ENCODE results near the gene CAMSAP1. TPM values are rescaled to one million over a fixed set of nuclear protein-coding genes. Genes with fewer than 3 reads are reported as not detected.

The CAMSAP1 gene
- total and polyA plus RNA-seq, 10 of the 15 experiments (the other 5 are each of a cell fraction or from before 2014, with no cell fraction given): 1.4 to 24.7 (median 8.0) TPM

GRCh38 chr9:135874859-135875258, 32.5 kb downstream of the CAMSAP1 start (continued):
- TF ChIP-seq HDGF (IDR thresholded peaks at IDR 0.05): no peak
- TF ChIP-seq FOS (IDR thresholded peaks at IDR 0.05; ENCODE audit: borderline replicate concordance, extremely low read depth, insufficient read length): no peak
- TF ChIP-seq, protein P1, sequence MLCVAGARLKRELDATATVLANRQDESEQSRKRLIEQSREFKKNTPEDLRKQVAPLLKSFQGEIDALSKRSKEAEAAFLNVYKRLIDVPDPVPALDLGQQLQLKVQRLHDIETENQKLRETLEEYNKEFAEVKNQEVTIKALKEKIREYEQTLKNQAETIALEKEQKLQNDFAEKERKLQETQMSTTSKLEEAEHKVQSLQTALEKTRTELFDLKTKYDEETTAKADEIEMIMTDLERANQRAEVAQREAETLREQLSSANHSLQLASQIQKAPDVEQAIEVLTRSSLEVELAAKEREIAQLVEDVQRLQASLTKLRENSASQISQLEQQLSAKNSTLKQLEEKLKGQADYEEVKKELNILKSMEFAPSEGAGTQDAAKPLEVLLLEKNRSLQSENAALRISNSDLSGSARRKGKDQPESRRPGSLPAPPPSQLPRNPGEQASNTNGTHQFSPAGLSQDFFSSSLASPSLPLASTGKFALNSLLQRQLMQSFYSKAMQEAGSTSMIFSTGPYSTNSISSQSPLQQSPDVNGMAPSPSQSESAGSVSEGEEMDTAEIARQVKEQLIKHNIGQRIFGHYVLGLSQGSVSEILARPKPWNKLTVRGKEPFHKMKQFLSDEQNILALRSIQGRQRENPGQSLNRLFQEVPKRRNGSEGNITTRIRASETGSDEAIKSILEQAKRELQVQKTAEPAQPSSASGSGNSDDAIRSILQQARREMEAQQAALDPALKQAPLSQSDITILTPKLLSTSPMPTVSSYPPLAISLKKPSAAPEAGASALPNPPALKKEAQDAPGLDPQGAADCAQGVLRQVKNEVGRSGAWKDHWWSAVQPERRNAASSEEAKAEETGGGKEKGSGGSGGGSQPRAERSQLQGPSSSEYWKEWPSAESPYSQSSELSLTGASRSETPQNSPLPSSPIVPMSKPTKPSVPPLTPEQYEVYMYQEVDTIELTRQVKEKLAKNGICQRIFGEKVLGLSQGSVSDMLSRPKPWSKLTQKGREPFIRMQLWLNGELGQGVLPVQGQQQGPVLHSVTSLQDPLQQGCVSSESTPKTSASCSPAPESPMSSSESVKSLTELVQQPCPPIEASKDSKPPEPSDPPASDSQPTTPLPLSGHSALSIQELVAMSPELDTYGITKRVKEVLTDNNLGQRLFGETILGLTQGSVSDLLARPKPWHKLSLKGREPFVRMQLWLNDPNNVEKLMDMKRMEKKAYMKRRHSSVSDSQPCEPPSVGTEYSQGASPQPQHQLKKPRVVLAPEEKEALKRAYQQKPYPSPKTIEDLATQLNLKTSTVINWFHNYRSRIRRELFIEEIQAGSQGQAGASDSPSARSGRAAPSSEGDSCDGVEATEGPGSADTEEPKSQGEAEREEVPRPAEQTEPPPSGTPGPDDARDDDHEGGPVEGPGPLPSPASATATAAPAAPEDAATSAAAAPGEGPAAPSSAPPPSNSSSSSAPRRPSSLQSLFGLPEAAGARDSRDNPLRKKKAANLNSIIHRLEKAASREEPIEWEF (IDR thresholded peaks at IDR 0.05; ENCODE audit: insufficient replicate concordance, low read depth, low read length): no peak
- TF ChIP-seq ZBED1 (IDR thresholded peaks at IDR 0.05; ENCODE audit: borderline replicate concordance): no peak
- TF ChIP-seq TBL1XR1 (IDR thresholded peaks at IDR 0.05; ENCODE audit: low read depth, low read length): no peak
- no peak for TF ChIP-seq CBX5 (IDR thresholded peaks at IDR 0.05; ENCODE audit: low read depth)
- no peak for TF ChIP-seq KAT2A (conservative IDR thresholded peaks at IDR 0.05; ENCODE audit: control insufficient read depth, low read depth, low read length)
- TF ChIP-seq CEBPB (IDR thresholded peaks at IDR 0.05; ENCODE audit: borderline replicate concordance in 1 of 2, low read depth in 2 of 2, low read length in 2 of 2): no peak
- no peak for TF ChIP-seq YY1 (IDR thresholded peaks at IDR 0.05; ENCODE audit: low read depth, low read length)
